ENCODE measurements around the gene KAT2B.
A peak's percentile ranks its signal among the peaks of the same experiment; 100 is the strongest.

The KAT2B gene

DNA sequence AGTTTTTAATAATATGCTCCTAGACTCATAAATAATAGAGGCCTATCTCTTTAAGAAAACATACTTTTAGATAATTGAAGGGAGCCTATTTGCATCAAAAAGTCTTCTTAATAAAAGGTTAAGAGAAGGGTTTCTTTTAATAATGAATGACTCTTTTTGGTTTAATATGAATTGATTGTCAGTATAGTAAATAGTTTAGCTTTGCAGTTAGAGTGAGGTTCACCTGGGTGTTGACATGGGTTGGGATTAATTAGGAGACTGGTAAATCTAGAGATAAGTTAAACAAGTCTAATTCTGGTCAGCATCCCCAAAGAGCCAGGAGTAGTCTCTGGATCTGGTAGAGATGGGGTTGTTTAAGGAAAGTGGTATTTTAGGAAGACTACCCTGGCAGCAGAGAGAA, 43.0 kb downstream of the KAT2B start:
- Mint-ChIP-seq H3K36me3 (ENCODE audit: low read depth) (peaks cover 45% of the 10 kb centered on the region), H3K27ac (no peak overlapping the region), H3K9me3 (no peaks in the 10 kb centered on the region), H3K4me3 (no peak overlapping the region), H3K4me1 (ENCODE audit: low read depth) (peaks cover 30% of the 10 kb centered on the region), H3K27me3 (no peaks in the 10 kb centered on the region)
- no peak for DNase-seq

GRCh38 chr3:20083953-20084352, 43.7 kb downstream of the KAT2B start:
- DNase-seq, result no peak
- Mint-ChIP-seq H3K27me3 (no peaks in the 10 kb centered on the region), H3K4me3 (no peak overlapping the region), H3K9me3 (peaks cover 1% of the 10 kb centered on the region), H3K27ac (no peak overlapping the region), H3K4me1 (ENCODE audit: low read depth) (peaks cover 37% of the 10 kb centered on the region), H3K36me3 (ENCODE audit: low read depth) (peaks cover 50% of the 10 kb centered on the region)

DNA sequence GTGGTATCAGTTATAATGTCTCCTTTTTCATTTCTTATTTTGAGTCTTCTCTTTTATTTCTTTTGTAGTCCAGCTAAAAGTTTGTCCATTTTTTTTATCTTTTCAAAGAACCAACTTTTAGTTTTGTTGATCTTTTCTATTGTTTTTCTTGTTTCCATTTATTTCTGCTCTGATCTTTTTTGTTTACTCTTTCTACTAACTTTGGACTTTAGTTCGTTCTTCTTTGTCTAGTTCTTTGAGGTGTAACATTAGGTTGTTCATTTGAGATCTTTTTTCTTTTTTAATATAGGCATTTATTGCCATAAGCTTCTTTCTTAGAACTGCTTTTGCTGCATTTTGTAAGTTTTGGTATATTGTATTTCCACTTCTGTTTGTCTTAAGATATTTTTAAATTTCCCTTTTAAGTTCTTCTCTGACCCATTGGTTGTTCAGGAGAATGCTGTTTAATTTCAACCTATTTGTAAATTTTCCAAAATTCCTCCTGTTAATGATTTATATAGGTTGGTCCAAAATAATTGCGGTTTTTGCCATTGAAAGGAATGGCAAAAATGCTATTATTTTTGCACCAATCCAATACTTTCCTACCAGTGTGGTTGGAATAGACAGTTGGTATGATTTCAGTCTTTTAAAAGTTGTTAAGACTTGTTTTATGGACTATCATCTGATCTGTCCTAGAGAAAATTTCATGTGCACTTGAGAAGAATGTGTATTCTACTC, 51.2 kb downstream of the KAT2B start:
- DNase-seq, result no peak
- peaks cover 11% of the 10 kb centered on the region for H3K9me3 Mint-ChIP-seq
- H3K27me3 Mint-ChIP-seq, result no peaks in the 10 kb centered on the region
- H3K36me3 Mint-ChIP-seq (ENCODE audit: low read depth), result peaks cover 63% of the 10 kb centered on the region
- H3K4me1 Mint-ChIP-seq (ENCODE audit: low read depth), result peaks cover 20% of the 10 kb centered on the region
- no peak overlapping the region for H3K27ac Mint-ChIP-seq
- no peak overlapping the region for H3K4me3 Mint-ChIP-seq

GRCh38 chr3:20095470-20095869, 55.2 kb downstream of the KAT2B start:
- Mint-ChIP-seq H3K27ac (no peak overlapping the region), H3K9me3 (peaks cover 1% of the 10 kb centered on the region), H3K4me1 (ENCODE audit: low read depth) (peaks cover 27% of the 10 kb centered on the region), H3K27me3 (no peaks in the 10 kb centered on the region), H3K36me3 (ENCODE audit: low read depth) (peaks cover 50% of the 10 kb centered on the region), H3K4me3 (no peak overlapping the region)
- no peak for DNase-seq

GRCh38 chr3:20096135-20096685, 56.0 kb downstream of the KAT2B start:
- no peak overlapping the region for H3K27ac Mint-ChIP-seq

DNA sequence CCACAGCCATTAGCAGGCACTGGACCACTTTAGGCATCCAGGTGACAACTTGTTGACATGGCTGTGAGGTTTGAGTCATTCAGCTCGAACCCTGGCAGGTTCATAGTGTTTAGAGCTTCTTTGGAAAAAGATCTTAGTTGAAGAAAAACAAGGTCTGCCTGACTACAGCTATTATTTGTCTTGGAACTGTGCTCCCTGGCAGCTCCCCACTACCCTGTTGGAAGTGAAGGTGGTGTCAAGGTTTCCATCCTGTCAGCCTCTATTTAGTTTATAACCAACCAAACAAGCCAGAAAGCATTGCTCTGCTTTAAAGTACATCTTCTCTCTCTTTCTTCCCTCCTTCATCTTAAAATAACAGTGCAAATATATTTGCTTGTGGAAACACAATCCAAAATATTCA, 56.8 kb downstream of the KAT2B start:
- no peak for DNase-seq
- Mint-ChIP-seq H3K27me3 (no peaks in the 10 kb centered on the region), H3K36me3 (ENCODE audit: low read depth) (peaks cover 50% of the 10 kb centered on the region), H3K4me1 (ENCODE audit: low read depth) (peaks cover 31% of the 10 kb centered on the region), H3K27ac (peak overlapping the region; percentile 29), H3K9me3 (no peaks in the 10 kb centered on the region), H3K4me3 (no peak overlapping the region)

More at GRCh38 chr3:20096135-20096685, 56.0 kb downstream of the KAT2B start:
- DNase-seq, result no peak
- H3K4me1 Mint-ChIP-seq (ENCODE audit: low read depth), result peaks cover 32% of the 10 kb centered on the region
- H3K27me3 Mint-ChIP-seq, result no peaks in the 10 kb centered on the region
- H3K9me3 Mint-ChIP-seq, result no peaks in the 10 kb centered on the region
- no peak overlapping the region for H3K4me3 Mint-ChIP-seq
- H3K36me3 Mint-ChIP-seq (ENCODE audit: low read depth), result peaks cover 53% of the 10 kb centered on the region

GRCh38 chr3:20099060-20099459, 58.8 kb downstream of the KAT2B start:
- no peak overlapping the region for H3K4me3 Mint-ChIP-seq
- H3K27ac Mint-ChIP-seq, result no peak overlapping the region
- DNase-seq, result no peak
- H3K27me3 Mint-ChIP-seq, result no peaks in the 10 kb centered on the region
- peaks cover 46% of the 10 kb centered on the region for H3K4me1 Mint-ChIP-seq (ENCODE audit: low read depth)
- no peaks in the 10 kb centered on the region for H3K9me3 Mint-ChIP-seq
- H3K36me3 Mint-ChIP-seq (ENCODE audit: low read depth), result peaks cover 50% of the 10 kb centered on the region

GRCh38 chr3:20100151-20100550, 59.9 kb downstream of the KAT2B start:
- Mint-ChIP-seq H3K9me3 (no peaks in the 10 kb centered on the region), H3K27me3 (no peaks in the 10 kb centered on the region), H3K4me3 (no peak overlapping the region), H3K4me1 (ENCODE audit: low read depth) (peaks cover 55% of the 10 kb centered on the region), H3K27ac (peak overlapping the region; percentile 30), H3K36me3 (ENCODE audit: low read depth) (peaks cover 46% of the 10 kb centered on the region)
- DNase-seq, result no peak

DNA sequence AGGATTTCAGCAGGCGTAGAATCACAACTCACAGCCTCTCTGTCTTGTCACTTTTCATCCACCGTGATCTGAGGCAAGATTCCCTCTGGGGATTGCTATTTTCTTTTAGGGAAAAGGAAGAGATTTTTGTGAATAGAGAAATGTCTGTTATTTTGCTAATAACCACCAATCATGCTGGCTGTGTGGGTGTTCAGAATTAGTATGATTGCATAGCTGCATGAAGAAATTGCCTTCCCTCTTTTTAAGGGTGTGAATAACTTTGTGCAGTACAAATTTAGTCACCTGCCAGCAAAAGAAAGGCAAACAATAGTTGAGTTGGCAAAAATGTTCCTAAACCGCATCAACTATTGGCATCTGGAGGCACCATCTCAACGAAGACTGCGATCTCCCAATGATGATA, 60.8 kb downstream of the KAT2B start:
- H3K4me3 Mint-ChIP-seq, result no peak overlapping the region
- H3K4me1 Mint-ChIP-seq (ENCODE audit: low read depth), result peaks cover 60% of the 10 kb centered on the region
- no peaks in the 10 kb centered on the region for H3K27me3 Mint-ChIP-seq
- peaks cover 40% of the 10 kb centered on the region for H3K36me3 Mint-ChIP-seq (ENCODE audit: low read depth)
- no peak for DNase-seq
- H3K9me3 Mint-ChIP-seq, result no peaks in the 10 kb centered on the region
- peak overlapping the region; percentile 7 for H3K27ac Mint-ChIP-seq

GRCh38 chr3:20103731-20104130, 63.5 kb downstream of the KAT2B start:
- Mint-ChIP-seq H3K27ac (peak overlapping the region; percentile 93), H3K36me3 (ENCODE audit: low read depth) (peaks cover 29% of the 10 kb centered on the region), H3K4me1 (ENCODE audit: low read depth) (peaks cover 67% of the 10 kb centered on the region), H3K9me3 (no peaks in the 10 kb centered on the region), H3K4me3 (peak overlapping the region; percentile 64), H3K27me3 (no peaks in the 10 kb centered on the region)
- no peak for DNase-seq

DNA sequence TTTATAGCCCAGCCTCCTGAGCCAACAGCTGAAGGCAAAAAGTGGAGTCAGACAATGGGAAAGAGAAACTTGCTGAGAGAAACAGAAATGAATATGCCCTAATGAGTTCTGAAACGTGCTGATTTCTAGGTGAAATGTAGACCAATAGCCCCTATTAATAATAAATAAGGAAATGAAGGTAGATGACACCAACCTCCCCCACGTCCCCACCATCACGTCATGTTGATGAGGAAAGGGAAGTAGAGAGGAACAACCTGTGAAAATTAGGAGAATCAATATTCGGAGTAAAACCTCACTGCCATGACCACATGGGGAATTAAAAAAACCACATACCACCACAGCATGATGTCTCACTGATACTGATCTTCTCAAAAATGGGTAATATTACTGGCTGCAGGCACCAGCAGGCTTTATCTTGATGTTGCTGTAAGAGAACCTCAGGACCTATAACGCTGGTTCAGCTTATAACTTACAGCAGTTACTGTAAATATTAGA, 64.0 kb downstream of the KAT2B start:
- H3K27ac Mint-ChIP-seq, result peak overlapping the region; percentile 93
- no peaks in the 10 kb centered on the region for H3K27me3 Mint-ChIP-seq
- no peaks in the 10 kb centered on the region for H3K9me3 Mint-ChIP-seq
- peaks cover 25% of the 10 kb centered on the region for H3K36me3 Mint-ChIP-seq (ENCODE audit: low read depth)
- H3K4me1 Mint-ChIP-seq (ENCODE audit: low read depth), result peaks cover 66% of the 10 kb centered on the region
- DNase-seq, result peak; percentile 42
- peak overlapping the region; percentile 64 for H3K4me3 Mint-ChIP-seq

GRCh38 chr3:20105513-20106280, 65.5 kb downstream of the KAT2B start:
- H3K36me3 Mint-ChIP-seq (ENCODE audit: low read depth), result peaks cover 29% of the 10 kb centered on the region
- H3K4me3 Mint-ChIP-seq, result no peak overlapping the region
- H3K27ac Mint-ChIP-seq, result no peak overlapping the region
- no peak for DNase-seq
- peaks cover 53% of the 10 kb centered on the region for H3K4me1 Mint-ChIP-seq (ENCODE audit: low read depth)
- no peaks in the 10 kb centered on the region for H3K9me3 Mint-ChIP-seq
- no peaks in the 10 kb centered on the region for H3K27me3 Mint-ChIP-seq

- peaks cover 43% of the 10 kb centered on the region for H3K4me1 Mint-ChIP-seq (ENCODE audit: low read depth)
- no peak for DNase-seq
- no peak overlapping the region for H3K27ac Mint-ChIP-seq
- no peaks in the 10 kb centered on the region for H3K9me3 Mint-ChIP-seq
- peaks cover 38% of the 10 kb centered on the region for H3K36me3 Mint-ChIP-seq (ENCODE audit: low read depth)
- H3K4me3 Mint-ChIP-seq, result no peak overlapping the region
- H3K27me3 Mint-ChIP-seq, result no peaks in the 10 kb centered on the region
These were observed 67.5 kb downstream of the KAT2B start for GRCh38 chr3:20107722-20108121.

- Mint-ChIP-seq H3K4me1 (ENCODE audit: low read depth) (peaks cover 34% of the 10 kb centered on the region), H3K9me3 (no peaks in the 10 kb centered on the region), H3K27me3 (no peaks in the 10 kb centered on the region), H3K4me3 (no peak overlapping the region), H3K36me3 (ENCODE audit: low read depth) (peaks cover 50% of the 10 kb centered on the region), H3K27ac (no peak overlapping the region)
- no peak for DNase-seq
These were observed 68.6 kb downstream of the KAT2B start for GRCh38 chr3:20108869-20109268.

GRCh38 chr3:20110826-20111225, 70.6 kb downstream of the KAT2B start:
- Mint-ChIP-seq H3K4me1 (ENCODE audit: low read depth) (peaks cover 18% of the 10 kb centered on the region), H3K36me3 (ENCODE audit: low read depth) (peaks cover 62% of the 10 kb centered on the region), H3K4me3 (no peak overlapping the region), H3K27ac (no peak overlapping the region), H3K27me3 (no peaks in the 10 kb centered on the region), H3K9me3 (no peaks in the 10 kb centered on the region)
- no peak for DNase-seq
